GM11168 (cell line): ENCODE data around the gene CLIC5.

Experiments used
- in situ Hi-C: fragments of 300-500 bp; cut with MboI; formaldehyde crosslinking; loops from one replicate; pipeline ENCODE4 v1.12.0; 2022; ENCODE audit warnings: low sequenced_read_pairs; ENCODE audit not compliant: unreplicated experiment

CLIC5 gene

DNA sequence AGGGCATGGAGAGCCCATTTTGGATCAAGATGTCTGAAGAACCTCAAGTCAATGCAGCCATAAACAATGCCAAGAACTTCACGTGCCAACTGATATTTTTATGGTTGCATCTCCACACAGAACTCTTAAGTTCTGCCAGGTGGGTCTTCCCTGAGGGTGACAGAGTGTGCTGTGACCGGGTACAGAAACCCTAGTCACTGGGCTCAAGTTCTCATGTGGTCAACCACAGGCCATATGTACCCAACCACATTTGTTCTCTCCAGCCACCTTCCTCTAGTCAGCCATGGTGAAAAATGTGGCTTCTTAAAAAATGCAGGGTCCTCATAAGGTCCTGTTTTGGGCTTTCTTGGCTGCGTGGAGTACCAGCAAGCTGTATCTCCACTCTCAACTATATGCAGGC is 48.9 kb downstream of the CLIC5 start:
- in situ Hi-C loops = no loop called here

DNA sequence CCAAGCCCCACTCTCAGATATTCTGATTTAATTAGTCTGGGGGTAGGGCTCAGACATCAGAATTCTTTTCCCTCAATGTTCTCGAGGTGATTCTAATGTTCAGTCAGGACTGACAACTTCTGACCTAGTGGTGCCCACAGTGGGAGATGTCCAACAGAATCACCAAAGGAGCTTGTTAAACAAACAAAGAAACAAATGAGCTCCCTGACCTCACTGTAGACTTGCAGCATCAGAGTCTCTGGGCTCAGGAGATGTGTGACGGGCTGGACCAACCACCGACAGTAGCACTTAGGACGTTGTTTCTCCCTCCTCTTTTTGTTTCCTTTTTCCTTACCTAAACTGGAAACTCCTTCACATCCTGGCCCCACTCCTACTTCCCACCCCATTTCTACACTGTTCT is 49.3 kb downstream of the CLIC5 start:
- in situ Hi-C loops = no loop called here

DNA sequence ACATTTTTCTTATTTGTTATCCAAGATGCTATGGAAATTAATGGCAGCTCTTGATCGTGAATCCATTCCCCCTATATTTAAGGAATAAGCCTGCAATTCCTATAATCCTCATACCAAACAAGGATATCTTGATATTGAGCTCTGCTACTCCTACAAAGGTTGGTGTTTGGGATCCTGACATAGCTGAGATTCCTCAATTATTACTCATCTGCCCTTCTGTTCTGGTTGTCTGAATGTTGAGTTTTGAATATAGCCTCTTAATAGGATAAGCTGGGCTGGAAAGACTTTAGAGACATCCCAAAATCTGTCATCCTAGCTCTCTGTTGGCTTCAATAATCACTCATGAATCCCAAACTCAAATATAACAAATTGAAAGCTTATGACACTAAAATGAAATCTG is 49.9 kb downstream of the CLIC5 start:
- in situ Hi-C loops = no loop called here

GRCh38 chr6:45965007-45965406 is 50.7 kb downstream of the CLIC5 start:
- in situ Hi-C loops = no loop called here

DNA sequence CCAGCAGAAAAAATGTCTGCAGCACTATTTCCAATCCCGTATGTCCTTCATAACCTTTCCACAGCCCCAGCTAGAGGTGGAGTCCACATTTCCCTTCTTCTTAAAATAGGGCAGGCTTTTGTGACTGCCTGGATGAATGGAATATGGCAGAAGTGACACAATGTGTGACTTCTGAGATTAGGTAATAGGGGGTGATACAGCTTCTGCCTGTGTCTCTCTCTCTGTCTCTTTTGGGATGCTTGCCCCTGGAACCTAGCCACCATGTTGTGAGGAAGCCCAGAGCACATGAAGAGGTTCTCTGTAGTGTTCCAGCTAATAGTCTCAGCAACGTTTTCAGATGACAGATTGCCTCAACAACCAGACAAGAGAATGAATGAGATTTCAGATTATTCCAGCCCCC is 51.4 kb downstream of the CLIC5 start:
- in situ Hi-C loops = no loop called here

DNA sequence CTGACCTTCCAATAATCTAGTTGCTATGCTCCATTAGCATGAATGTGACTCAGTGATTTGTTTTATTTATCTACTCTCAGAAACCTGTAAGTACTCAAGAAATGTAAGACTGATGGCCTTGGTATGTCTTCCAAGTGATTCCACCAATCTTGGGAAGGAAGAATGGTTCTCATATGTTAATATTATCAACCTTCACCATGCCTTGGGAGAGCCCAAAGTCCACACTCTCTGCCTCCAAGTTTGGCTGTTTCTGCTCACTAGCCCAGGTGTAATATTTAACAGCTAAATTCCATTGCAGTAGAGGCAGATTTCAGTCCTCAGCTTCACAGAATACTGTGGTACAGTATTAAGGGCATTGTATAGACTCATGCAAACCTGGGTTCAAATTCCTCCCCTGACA is 51.8 kb downstream of the CLIC5 start:
- in situ Hi-C loops = no loop called here

GRCh38 chr6:45961125-45961524 is 54.5 kb downstream of the CLIC5 start:
- in situ Hi-C loops = no loop called here

- in situ Hi-C loops = no loop called here
Observed at GRCh38 chr6:45959534-45960145, 56.0 kb downstream of the CLIC5 start.

DNA sequence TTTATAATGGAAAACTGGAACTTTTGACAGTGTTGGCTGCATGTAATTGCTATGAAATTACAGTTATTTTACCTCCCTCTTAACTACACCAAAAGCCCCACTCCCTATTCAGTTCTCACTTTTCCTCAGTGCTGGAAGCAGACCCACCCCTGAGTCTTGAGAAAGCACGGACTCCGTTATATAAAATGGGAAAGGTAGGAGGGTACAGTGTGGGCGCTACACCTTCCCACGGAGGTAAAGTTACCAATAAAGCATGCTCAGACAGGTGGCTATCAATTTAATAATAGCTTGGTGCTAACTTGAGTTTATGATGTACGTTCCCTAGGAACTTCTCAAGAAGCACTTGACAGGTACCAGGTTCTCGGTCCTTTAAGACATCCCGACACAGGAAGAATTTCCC is 59.0 kb downstream of the CLIC5 start:
- in situ Hi-C loops = no loop called here

DNA sequence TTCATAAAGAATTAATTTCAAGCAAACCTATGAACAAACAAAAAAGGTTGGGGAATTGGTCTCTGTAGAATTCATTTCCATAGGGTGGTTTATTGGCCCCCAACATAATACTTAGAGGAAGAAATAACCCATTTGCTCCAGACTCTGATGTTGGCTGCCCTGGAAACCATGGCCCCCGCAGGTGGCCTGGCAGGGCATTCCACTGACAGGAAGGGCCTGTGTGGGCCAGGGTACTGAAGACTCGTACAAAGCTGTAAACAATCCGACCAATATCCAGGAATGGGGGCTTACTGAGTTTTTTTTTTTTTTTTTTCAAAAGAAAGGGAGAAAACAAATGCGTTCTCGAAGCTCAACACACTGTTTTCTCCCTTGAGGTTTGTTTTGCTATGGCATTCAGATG is 59.5 kb downstream of the CLIC5 start:
- in situ Hi-C loops = no loop called here

DNA sequence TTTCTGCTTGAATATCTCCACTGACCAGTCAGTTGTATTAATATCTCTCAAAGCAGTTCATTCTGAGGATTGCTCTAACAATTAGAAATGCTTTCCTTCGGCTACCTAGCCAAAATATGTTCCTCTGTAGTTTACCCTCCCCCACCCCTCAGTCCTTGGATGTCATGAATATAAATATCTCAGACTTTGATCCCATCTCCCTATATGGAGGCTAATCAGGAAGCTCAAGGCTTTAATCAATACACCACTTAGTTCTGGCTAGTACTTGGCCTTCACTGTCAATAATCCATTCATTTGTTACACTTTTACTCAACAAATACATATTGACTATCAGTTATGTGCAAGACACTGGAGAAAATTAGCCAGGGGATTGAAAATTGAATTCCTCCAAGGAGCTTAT is 60.1 kb downstream of the CLIC5 start:
- in situ Hi-C loops = no loop called here

GRCh38 chr6:45952546-45952945 is 63.1 kb downstream of the CLIC5 start:
- in situ Hi-C loops = no loop called here

DNA sequence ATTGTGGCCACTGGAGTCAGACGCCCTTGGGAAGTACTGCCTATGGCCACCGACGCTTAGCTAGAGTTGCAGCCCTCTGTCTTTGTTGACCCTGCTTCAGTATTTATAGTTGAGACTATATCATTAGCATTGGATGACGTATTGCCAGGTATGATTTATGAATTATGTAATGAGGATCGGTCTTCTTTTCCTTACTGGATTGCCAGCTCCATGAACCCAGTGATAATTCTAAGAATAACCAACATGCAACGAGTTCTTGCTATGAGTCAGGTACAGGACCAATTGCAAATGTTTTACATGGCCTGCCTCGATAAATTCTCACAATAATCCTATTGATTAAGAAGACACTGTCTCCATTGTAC is 63.5 kb downstream of the CLIC5 start:
- in situ Hi-C loops = no loop called here

DNA sequence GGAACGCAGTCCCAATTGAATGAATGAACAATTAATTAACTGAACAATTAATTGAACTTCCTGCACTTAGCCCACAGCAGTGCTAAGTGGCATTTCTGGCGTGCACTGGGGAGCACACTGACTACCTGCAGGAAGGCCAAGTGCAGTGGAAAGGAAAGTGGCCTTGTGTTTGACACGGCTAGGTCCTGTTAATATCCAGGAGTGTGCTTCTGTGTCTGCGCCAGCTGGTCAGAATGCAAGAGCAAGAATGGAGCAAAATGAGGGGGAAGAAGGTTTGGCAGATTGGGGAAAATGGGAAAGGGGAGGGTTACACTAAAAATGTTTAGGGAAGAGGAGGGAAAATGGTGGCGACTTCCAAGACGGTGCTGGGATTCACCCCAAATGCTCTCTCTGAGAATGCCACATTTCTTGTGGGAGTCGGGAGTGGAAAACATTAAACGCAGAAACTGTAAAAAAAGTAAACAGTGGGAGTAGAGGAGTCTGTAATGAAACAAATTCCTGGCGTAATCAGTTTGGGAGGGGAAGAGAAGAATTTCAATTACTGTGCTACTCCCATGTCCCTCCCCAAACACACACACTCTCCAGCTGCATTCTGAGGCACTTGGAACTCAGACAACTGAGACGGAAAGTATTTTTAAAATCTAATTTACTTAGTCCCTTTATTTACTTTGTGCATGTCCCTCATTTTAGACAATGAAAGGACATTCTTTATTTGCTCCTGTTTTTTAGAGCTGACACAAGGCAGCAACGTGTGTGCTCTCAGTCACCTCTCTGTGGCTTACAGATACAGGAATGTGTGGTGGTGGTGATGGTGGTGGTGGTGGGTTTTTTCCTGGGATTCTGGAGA is 64.1 kb downstream of the CLIC5 start:
- in situ Hi-C loops = no loop called here

GRCh38 chr6:45949256-45949655 is 66.4 kb downstream of the CLIC5 start:
- in situ Hi-C loops = no loop called here

DNA sequence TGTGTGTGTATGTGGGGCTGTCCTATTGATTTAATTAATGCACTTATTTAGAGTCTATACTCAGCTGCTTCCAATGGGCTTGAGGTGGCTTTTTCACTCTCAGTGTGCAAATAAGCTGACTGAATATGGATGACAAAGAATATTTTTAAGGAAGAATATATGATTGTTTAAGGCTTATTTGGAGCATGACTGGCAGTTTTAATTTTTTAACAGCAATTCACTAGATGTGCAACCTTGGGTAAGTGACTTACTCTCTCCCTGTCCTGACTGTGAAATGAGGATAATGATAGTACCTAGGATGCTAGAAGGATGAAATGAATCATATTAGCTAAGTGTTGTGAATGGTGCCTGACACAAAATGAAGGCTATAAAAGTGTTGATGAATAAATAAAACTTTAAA is 67.9 kb downstream of the CLIC5 start:
- in situ Hi-C loops = no loop called here

DNA sequence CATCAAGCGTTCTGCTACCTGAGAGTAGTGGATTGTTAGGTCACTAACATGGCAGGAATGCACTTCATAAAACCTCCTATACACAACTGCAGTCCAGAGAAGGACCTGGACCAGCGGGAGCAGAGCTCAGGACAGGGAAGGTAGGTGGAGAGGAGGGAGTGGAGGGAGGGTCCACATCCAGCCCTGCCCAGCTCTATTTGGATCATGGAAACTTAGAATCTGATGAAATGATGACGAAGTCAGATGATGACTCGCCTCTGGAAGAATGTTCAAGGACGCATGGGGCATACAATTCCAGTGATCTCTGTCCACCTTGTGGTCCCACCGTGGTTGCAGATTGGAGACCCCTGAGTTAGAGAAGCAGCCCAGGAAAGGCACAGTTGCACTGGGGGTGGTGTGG is 68.8 kb downstream of the CLIC5 start:
- in situ Hi-C loops = no loop called here

- in situ Hi-C loops = no loop called here
Observed at GRCh38 chr6:45946352-45946751, 69.3 kb downstream of the CLIC5 start.

DNA sequence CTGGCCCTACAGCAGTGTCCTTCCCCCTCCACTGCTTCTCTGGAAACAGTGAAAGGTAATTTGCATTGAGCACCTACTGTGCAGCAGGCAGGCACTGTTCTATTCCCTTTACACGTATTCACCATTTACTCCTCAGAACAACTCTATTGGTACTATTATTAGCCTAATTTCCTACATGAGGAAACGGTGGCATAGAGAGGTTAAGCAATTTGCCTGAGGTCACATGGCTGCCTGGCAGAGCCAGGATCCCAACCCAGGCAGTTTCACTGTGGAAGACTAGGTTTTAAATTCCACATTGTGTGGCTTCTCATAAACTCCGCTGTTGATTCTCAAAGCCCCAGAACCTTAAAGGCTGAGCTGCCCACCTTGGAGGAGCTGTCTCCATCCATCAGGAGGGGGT is 72.7 kb downstream of the CLIC5 start:
- in situ Hi-C loops = no loop called here

GRCh38 chr6:45933855-45934254 is 81.8 kb downstream of the CLIC5 start:
- in situ Hi-C loops = no loop called here

DNA sequence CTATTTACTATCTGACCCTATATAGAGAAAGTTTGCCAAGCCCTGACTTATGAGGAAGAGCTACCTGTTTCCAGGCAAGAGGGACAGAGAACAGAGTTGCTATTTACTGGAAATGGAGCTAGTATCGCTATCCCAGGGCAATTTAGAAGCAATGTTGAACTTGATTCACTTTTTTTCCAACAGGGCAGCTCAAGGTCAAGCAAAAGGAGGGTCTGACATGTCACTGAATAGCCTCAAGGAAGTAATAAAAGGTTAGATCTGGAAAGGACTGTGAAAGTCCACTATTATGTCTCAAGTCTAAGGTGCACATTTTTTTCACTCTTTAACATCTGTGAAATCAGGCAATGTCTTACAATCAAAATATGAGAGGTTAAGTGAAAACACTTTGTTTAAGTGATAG is 84.4 kb downstream of the CLIC5 start:
- in situ Hi-C loops = no loop called here

- in situ Hi-C loops = no loop called here
Observed at GRCh38 chr6:45930420-45931040, 85.1 kb downstream of the CLIC5 start.
